Activated CD4-positive, CD25-positive, alpha-beta regulatory T cell treated with anti-CD3 and anti-CD28 coated beads, Interleukin-2, amount 50 U/mL, for 16 hours (primary cell): ENCODE data around the gene TMEM154.

Experiments used
- DNase-seq: peaks from one replicate; pipeline ENCODE4 v3.0.0-alpha.2; 2020; ENCODE audit warnings: low read depth, low spot score

Gene TMEM154

DNA sequence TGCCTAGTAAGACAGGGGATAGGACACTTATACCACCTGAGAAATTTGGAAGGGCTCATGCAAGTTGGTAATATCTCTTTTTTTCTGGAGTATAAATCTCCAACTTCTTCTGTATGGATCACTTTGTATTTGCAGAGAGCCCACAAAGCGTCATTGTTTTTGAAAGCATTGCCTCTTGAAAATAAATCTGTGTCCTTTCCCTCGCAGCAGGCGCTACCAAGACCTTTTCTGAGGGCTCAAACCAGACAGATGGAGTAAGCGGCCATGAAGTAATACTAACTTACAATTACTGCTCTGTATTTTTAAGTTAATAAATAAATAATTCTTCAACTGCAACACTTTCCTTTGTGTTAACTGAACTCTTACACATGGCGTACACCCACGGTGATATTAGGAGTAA, 87.9 kb downstream of the TMEM154 start:
- DNase-seq, result no peak

DNA sequence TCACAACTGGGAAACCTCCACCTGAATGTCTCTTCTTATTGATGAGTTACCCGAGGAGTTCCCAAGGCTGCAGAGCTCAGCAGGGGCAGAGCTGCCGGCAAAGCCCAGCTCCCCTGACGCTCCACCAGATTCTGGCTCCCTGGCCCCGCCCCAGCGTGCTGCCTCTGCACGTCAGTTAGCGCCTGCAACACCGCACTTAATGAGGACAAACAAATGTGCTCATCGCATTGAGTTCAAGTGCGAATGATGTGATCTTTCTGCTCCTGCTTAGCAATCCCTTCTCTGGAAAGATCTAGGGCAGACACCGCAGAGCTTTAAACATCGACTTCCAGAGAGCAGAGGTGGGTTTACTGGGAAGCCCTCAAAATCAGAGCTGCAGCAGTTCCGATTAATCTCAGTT, 88.4 kb downstream of the TMEM154 start:
- no peak for DNase-seq

- no peak for DNase-seq
Observed at GRCh38 chr4:152590179-152591031, 89.4 kb downstream of the TMEM154 start.

DNA sequence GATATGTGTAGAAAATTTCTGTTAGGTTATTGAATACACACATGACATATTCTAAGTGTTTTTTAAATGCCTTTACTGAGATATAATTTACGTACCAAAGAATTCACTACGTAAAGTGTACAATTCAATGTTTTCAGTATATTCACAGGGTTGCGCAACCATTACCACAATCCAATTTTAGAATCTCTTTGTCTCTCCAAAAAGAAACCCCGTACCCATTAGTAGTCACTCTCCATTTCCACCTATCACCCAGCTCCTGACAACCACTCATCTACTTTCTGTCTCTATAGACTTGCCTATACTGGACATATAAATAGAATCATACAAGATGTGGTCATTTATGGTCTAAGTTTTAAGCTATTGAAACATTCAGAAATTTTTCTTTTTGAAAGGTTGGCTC, 90.9 kb downstream of the TMEM154 start:
- no peak for DNase-seq

DNA sequence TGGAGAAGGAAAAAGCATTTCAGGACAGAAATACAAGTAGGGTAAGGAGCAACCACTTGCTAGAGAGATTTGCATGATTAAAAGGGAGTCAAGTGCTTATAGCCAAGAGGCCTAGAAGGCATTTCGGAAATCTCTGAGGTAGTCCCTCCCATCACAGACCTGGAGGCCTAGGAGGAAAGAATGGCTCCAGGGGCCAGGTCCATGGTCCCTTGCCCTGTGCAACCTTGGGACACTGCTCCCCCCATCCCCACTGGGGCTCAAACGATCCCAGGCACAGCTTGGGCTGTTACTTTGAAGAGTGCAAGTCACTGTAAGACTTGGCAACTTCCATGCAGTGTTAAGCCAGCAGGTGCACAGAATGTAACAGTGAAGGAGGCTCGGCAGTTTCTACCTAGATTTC, 92.7 kb downstream of the TMEM154 start:
- DNase-seq, result no peak

- no peak for DNase-seq
Observed at GRCh38 chr4:152586668-152587067, 93.1 kb downstream of the TMEM154 start.

DNA sequence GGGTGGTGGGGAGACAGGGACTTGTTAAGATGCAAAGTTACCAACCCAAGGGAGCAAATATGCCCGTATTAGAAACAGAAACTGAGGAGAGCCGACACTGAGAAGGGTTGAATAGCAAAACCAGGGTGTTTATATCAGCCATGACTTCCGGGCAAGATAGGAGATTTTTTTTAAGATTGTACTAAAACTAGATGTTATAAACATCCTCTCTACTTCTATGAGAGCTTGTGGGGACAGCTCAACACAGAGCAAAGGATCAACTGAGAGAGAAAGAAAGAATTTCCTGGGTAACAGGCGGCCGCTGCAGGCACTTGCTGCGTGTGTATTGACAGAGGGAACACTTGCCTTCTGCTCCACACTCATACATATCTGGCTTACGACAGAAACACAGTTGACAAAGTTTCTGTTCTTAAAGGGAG, 94.8 kb downstream of the TMEM154 start:
- DNase-seq, result no peak

GRCh38 chr4:152581536-152582160, 98.1 kb downstream of the TMEM154 start:
- no peak for DNase-seq

DNA sequence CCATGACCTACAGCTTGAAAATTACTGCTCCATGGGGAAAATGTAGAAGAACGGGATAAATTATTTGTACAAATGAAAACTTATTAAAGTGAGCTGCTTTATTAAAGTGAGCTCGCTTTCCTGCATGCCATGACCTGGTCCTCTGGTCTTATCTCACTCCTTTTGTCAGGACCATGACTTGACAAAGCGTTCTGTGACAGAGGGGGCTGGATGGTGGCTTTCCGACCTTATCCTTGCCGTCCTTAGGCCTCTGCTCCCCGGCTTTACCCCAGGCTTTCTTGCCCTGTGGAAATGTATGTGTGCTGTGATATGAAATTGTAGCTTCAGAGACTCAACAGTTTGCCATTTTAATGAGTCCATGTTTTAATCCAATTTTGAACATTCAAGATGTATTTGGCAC, 99.9 kb downstream of the TMEM154 start:
- DNase-seq, result no peak

DNA sequence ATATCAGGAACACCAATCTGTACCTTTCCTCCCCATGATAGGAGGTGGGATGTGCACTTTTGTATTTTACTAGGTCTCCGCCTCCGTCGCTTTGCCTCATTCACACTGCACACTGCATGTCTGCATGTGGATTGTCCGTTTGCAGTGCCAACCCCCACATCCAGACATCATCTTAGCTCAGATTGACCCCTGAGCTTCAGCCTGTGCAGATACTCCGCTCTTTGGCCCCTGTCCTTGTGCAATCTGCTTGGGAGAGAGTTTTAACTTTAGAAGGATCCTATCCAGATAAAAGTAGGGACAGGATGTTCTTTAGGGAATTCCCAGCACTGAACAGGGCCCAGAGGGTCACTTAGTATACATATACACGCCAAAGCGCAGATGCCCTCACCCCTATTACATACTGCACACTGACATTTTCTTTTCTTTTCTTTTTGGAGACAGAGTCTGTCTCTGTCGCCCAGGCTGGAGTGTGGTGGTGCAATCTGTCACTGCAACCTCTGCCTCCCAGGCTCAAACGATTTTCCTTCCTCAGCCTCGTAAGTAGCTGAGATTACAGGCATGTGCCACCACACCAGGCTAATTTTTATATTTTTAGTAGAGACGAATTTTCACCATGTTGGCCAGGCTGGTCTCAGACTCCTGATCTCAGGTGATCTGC, 100.6 kb downstream of the TMEM154 start:
- DNase-seq, result no peak

GRCh38 chr4:152578670-152579069, 101.1 kb downstream of the TMEM154 start:
- no peak for DNase-seq

DNA sequence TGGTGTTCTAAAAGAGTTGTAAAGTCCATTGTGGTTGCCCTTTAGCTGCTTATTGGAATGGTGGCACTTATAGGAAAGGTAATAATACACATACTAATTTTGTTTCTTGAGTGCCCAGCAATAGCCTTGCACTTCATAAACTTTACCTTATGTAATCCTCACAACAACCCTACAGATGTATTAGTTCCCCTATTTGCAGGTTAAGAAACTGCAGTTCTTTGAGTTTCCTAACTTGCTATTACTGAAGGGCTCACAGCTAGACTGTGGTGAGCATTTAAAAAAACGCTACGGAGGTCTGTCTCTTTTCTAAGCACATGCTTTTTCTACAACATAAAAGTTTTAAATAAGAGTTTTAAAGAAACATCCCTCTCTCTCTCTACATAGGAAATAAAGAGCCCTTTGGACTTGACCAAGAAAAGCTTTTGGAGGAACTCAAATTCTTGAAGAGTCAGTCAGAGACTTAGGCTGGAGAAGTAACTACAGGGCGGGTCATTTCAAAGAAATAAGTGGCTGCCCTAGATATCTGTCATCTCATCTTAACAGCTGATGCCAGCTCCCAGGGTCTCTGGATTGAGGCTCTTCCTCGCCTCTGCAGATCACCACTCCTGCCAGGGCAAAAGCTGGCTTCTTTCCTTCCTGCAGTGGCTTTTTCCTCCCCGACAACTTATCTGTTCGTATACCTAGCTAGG, 101.9 kb downstream of the TMEM154 start:
- DNase-seq, result no peak

- DNase-seq, result no peak
Observed at GRCh38 chr4:152575533-152575932, 104.3 kb downstream of the TMEM154 start.

DNA sequence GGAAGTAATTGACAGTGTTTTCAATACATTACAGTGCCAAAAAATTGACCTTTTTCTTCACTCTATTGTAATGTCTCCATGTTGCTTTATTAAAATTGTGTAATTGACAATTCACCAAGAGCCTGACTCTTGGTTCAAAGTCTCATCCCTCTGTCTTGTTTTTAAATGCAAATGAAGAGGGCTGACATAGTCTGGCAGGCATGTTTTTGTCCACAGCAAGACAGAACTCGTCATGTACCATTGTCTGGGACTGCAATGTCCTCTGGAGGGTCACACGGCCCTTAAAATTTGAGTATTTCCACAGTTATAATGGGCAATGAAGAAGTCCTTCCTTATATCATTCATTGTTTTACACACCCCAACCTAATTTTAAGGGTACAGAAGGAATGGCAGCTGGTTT, 105.9 kb downstream of the TMEM154 start:
- DNase-seq, result no peak

DNA sequence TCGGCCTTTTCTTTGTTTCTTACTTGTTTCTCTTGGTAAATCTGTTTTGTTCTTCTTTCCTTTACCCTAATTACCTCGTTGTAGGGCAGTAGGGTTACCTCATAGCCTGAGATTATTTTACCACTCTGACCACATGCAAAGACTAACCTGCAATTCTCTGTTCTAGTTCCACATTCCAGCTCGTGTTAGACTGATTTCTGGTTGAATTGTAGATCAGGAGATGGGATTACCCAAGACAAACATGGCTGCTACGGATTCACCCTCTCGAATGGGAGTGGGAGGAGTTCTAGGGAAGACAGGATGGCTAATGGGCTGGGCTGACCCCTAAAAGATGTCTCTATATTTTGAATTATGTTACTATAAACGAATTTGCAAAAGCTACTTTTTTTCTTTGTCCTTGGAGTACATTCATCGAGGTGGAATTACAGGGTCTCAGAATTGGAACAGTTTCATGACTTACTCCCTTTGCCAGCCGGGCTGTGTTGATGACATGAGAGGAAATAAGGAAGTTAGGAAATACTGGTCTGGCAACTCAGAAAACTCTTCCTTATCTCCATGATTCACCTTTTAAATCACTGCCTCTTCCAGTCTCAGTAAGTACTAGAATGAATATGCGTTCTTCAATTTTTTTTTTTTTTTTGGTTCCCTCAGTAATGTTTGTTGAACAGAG, 107.2 kb downstream of the TMEM154 start:
- no peak for DNase-seq

GRCh38 chr4:152571770-152572169, 108.0 kb downstream of the TMEM154 start:
- DNase-seq, result no peak

GRCh38 chr4:152571296-152571695, 108.5 kb downstream of the TMEM154 start:
- DNase-seq, result no peak
